ENCODE results near the gene IGSF3.

The IGSF3 gene

GRCh38 chr1:116667575-116668105, at the start of gene IGSF3:
Gene IGSF3, minus strand, starts transcription at chr1:116667733. Its CDS starts 1,407 bp downstream, at chr1:116666326.
- no peaks in the 10 kb centered on the region for H3K9me3 Mint-ChIP-seq
- H3K36me3 Mint-ChIP-seq: no peaks in the 10 kb centered on the region
- H3K4me1 Mint-ChIP-seq: peaks cover 4% of the 10 kb centered on the region
- H3K27ac Mint-ChIP-seq: no peak within 1 kb of the TSS
- ATAC-seq (peak; percentile 85), DNase-seq (ENCODE audit: low spot score in 2 of 2) (peak; percentile 29 to 52)
- H3K4me3 Mint-ChIP-seq: peak within 1 kb of the TSS; percentile 58

GRCh38 chr1:116717318-116717717, 49.8 kb upstream of the IGSF3 start:
- Mint-ChIP-seq H3K27ac (no peak overlapping the region), H3K9me3 (no peaks in the 10 kb centered on the region), H3K36me3 (no peaks in the 10 kb centered on the region), H3K4me3 (no peak overlapping the region), H3K4me1 (peaks cover 5% of the 10 kb centered on the region)
- no peak for DNase-seq (ENCODE audit: low spot score in 2 of 2)
- ATAC-seq: no peak

DNA sequence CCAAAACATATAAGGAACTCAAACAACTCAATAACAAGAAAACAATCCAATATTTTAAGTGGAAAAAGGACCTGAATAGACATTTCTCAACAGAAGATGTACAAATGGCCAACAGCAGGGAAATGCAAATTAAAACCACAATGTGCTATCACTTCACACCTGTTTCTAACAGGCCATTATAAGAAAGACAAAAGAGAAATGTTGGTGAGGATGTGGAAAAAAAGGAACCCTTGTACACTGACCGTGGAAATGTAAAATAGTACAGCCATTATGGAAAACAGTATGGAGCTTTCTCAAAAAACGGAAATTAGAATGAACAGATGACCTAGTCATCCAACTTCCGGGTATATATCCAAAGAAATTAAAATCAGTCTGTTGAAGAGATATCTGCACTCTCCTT, 48.9 kb upstream of the IGSF3 start:
- no peak overlapping the region for H3K27ac Mint-ChIP-seq
- no peaks in the 10 kb centered on the region for H3K36me3 Mint-ChIP-seq
- no peaks in the 10 kb centered on the region for H3K9me3 Mint-ChIP-seq
- no peak for DNase-seq (ENCODE audit: low spot score in 2 of 2)
- no peak overlapping the region for H3K4me3 Mint-ChIP-seq
- no peak for ATAC-seq
- peaks cover 9% of the 10 kb centered on the region for H3K4me1 Mint-ChIP-seq

DNA sequence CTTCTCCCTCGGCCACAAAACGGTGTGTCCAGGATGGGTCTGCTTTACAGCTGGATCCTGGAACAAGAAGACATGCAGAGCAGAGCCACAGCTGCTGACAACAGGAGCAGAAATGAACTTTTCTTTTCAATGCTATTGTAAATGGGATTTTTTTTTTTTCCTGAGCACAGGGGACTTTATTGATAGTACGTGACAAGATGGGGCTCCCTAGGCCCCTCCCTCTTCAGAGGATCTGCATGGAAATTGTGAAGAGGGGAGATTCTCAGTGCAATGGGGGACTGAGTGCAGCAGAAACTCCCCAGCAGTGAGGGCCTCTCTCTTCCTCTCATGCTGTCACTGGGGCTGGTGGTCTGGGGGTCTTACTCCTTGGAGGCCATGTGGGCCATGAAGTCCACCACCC, 45.9 kb upstream of the IGSF3 start:
- DNase-seq (ENCODE audit: low spot score in 2 of 2) (no peak), ATAC-seq (no peak)
- Mint-ChIP-seq H3K9me3 (no peaks in the 10 kb centered on the region), H3K4me1 (peaks cover 9% of the 10 kb centered on the region), H3K36me3 (no peaks in the 10 kb centered on the region), H3K4me3 (no peak overlapping the region), H3K27ac (no peak overlapping the region)

- ATAC-seq (no peak), DNase-seq (ENCODE audit: low spot score in 2 of 2) (no peak)
- Mint-ChIP-seq H3K27ac (no peak overlapping the region), H3K4me1 (peaks cover 9% of the 10 kb centered on the region), H3K36me3 (no peaks in the 10 kb centered on the region), H3K4me3 (no peak overlapping the region), H3K9me3 (no peaks in the 10 kb centered on the region)
Measured at GRCh38 chr1:116712510-116712909, 45.0 kb upstream of the IGSF3 start.

DNA sequence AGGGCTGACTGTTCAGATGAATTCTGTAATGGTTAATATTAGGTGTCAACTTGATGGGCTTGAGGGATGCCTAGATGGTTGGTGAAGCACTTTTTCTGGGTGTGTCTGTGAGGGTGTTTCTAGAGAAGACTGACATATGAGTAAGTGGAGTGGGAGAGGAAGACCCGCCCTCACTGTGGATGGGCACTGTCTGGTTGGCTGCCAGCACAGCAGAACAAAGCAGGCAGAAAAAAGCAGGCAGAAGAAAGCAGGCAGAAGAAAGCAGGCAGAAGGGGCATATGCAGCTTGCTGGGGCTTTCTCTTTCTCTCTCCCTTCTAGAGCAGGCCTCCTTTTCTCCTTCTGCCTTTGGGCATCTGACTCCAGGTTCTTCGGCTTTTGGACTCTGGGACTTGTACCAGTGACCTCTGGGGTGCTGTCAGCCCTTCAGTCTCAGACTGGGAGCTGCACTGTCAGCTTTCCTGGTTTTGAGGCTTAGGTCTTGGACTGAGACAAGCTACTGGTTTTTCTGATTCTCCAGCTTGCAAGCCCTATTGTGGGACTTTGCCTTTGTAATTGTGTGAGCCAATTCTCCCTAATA, 43.8 kb upstream of the IGSF3 start:
- Mint-ChIP-seq H3K9me3 (no peaks in the 10 kb centered on the region), H3K27ac (peak overlapping the region; percentile 1), H3K4me1 (peaks cover 9% of the 10 kb centered on the region), H3K36me3 (no peaks in the 10 kb centered on the region), H3K4me3 (no peak overlapping the region)
- peak; percentile 76 for ATAC-seq
- no peak for DNase-seq (ENCODE audit: low spot score in 2 of 2)

DNA sequence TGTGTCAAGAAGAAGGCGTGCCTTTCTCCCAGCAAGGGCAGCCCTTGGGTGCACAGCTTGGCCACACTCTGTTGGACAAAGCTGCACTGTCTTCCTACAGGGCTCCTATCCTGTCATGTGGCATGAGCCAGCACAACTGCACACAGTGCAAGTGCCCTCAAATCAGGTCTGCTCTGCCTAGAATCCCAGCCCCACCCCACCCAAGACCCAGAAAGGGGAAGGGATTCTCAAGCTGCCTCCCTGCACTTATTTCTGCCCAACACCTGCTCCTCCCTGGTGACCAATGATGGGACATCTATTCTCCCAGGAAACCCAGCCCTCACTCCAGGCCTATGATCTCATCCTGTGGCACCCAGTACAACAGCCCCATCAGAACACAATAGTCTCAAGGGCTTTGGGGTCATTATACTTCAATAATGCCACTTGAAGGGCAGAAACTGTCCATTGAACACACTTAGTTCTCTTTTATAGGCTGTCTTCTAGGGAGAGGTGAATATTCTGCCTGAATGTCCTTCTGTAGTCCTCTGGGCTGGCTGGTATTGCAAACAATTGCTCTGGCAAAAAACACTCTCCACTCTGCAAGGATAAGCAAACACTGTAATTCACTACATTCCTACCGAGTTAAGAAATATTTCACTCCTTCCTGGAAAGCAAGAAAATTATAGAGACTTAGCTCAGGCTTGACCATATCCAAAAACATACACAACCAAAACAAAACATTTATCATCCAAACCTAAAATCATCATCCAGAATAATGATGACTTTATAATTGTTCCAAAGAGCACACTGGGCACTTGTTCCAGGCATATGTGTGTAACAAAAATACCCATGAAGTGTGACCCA, 43.1 kb upstream of the IGSF3 start:
- Mint-ChIP-seq H3K27ac (peak overlapping the region; percentile 1), H3K9me3 (no peaks in the 10 kb centered on the region), H3K4me3 (no peak overlapping the region), H3K4me1 (peaks cover 9% of the 10 kb centered on the region), H3K36me3 (no peaks in the 10 kb centered on the region)
- no peak for ATAC-seq
- no peak for DNase-seq (ENCODE audit: low spot score in 2 of 2)

DNA sequence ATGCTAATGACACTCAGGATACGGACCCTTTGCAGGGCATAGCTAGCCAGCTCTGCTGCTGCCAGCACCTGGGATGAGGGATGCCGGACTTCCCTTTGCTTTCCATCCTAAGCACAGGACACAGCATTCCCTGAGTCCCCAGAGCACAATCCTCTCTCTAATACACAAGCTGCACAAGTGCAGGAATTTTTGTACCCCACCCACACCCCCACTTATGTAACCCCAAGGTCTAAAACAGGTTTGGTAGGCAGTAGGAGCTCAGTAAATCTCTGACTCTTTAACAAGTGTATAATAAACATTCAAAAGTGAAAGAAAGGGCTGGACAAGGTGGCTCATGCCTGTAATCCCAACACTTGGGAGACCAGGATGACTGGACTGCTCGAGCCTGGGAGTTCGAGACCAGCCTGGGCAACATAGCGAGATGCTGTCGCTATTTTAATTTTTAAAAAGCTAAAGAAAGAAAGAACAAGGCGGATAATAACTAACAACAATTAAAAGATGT, 42.2 kb upstream of the IGSF3 start:
- Mint-ChIP-seq H3K9me3 (no peaks in the 10 kb centered on the region), H3K4me1 (peaks cover 9% of the 10 kb centered on the region), H3K27ac (no peak overlapping the region), H3K36me3 (no peaks in the 10 kb centered on the region), H3K4me3 (no peak overlapping the region)
- ATAC-seq (no peak), DNase-seq (ENCODE audit: low spot score in 2 of 2) (no peak)

DNA sequence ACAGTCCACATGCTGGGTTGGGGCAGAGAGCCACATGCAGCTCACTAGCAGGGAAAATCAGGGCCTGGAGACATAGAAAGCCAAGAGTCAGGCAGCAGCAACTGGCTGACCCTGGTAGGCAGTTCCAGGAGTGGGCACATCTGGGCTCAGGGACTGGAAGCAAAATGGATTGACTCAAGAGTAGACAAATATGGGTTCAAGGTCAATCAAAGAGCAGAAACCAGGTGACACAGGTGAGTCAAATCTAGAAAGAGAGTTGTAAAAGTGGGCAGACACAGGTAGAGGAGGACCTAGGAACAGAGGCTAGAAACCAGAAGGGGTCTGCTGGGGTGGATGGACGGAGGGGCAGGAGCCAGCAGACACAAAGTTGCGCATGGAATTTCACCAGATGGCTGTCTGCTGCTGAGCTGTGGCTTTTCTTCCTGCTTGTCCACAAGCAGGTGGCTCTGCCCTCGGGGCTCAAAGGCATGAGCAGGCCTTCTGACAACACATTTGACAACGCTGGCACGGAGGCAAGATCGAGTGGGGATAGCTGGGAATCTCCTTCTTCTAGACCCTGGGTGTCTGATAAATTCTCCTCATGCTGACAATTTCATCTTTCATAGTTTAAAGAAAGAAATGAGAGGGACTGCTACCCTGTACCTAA, 40.8 kb upstream of the IGSF3 start:
- Mint-ChIP-seq H3K36me3 (no peaks in the 10 kb centered on the region), H3K4me3 (no peak overlapping the region), H3K27ac (no peak overlapping the region), H3K4me1 (peaks cover 9% of the 10 kb centered on the region), H3K9me3 (peaks cover 2% of the 10 kb centered on the region)
- DNase-seq (ENCODE audit: low spot score in 2 of 2) (no peak), ATAC-seq (no peak)

- no peaks in the 10 kb centered on the region for H3K4me1 Mint-ChIP-seq
- no peaks in the 10 kb centered on the region for H3K36me3 Mint-ChIP-seq
- no peak for DNase-seq (ENCODE audit: low spot score in 2 of 2)
- no peak overlapping the region for H3K27ac Mint-ChIP-seq
- no peak for ATAC-seq
- no peak overlapping the region for H3K4me3 Mint-ChIP-seq
- H3K9me3 Mint-ChIP-seq: peaks cover 2% of the 10 kb centered on the region
Measured at GRCh38 chr1:116706841-116707240, 39.3 kb upstream of the IGSF3 start.

GRCh38 chr1:116706123-116706522, 38.6 kb upstream of the IGSF3 start:
- no peak overlapping the region for H3K4me3 Mint-ChIP-seq
- ATAC-seq (no peak), DNase-seq (ENCODE audit: low spot score in 2 of 2) (no peak)
- H3K4me1 Mint-ChIP-seq: no peaks in the 10 kb centered on the region
- no peaks in the 10 kb centered on the region for H3K36me3 Mint-ChIP-seq
- H3K27ac Mint-ChIP-seq: no peak overlapping the region
- peaks cover 2% of the 10 kb centered on the region for H3K9me3 Mint-ChIP-seq

GRCh38 chr1:116704278-116704677, 36.7 kb upstream of the IGSF3 start:
- Mint-ChIP-seq H3K27ac (no peak overlapping the region), H3K9me3 (peaks cover 2% of the 10 kb centered on the region), H3K4me1 (no peaks in the 10 kb centered on the region), H3K36me3 (no peaks in the 10 kb centered on the region), H3K4me3 (no peak overlapping the region)
- DNase-seq (ENCODE audit: low spot score in 2 of 2) (no peak), ATAC-seq (no peak)

DNA sequence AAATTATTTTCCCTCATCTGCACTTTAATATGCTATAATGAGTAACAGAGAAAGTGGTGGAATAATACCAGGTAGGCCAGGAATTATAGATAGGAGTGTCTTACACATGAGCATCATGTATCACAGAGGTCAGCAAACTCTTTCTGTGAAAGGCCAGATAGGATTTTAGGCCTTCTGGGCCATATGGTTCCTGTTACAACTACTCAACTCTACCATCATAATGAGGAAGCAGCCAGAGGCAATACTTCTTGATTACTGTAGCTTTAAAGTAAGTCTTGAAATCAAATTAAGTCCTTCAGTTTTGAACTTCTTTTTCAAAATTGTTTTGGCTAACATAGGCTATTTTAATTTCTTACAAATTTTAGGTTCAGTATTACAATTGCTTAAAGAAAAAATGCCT, 32.1 kb upstream of the IGSF3 start:
- H3K27ac Mint-ChIP-seq: no peak overlapping the region
- no peak for DNase-seq (ENCODE audit: low spot score in 2 of 2)
- peaks cover 2% of the 10 kb centered on the region for H3K9me3 Mint-ChIP-seq
- H3K4me3 Mint-ChIP-seq: no peak overlapping the region
- ATAC-seq: no peak
- H3K36me3 Mint-ChIP-seq: no peaks in the 10 kb centered on the region
- no peaks in the 10 kb centered on the region for H3K4me1 Mint-ChIP-seq

- ATAC-seq (no peak), DNase-seq (ENCODE audit: low spot score in 2 of 2) (no peak)
- no peaks in the 10 kb centered on the region for H3K9me3 Mint-ChIP-seq
- H3K36me3 Mint-ChIP-seq: no peaks in the 10 kb centered on the region
- no peak overlapping the region for H3K4me3 Mint-ChIP-seq
- no peaks in the 10 kb centered on the region for H3K4me1 Mint-ChIP-seq
- no peak overlapping the region for H3K27ac Mint-ChIP-seq
Measured at GRCh38 chr1:116698244-116698595, 30.7 kb upstream of the IGSF3 start.

DNA sequence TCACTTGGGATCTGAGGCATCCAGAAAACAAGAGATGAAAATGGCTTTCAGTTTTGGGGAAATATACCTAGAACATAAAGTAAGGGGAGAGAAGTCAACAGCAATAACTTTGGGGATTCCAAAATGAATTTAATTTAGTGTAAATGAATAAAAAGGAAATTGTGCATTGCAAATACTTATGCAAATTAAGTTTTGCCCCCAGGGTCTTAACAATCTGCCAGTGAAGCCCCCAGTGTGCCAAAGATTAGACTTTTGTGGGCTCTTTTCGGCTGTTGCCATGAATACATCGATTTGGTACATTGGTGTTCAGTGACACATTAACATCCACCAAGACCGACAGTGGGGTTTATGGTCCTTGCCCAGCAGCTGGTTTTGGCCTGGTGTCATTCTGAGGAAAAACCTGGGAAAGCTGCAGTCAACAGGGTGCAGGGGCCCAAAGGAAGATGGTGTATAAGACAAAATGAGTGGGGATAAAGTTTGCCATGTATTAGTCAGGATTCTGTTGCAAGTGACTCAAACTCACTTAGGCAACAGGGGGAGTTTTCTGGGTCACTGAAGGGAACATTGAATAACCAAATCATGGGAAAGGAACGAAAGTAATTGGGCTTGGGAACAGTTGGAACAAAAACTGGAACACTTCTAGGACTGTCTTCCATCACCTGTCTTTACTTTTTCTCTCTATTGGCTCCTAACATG, 30.2 kb upstream of the IGSF3 start:
- no peak overlapping the region for H3K27ac Mint-ChIP-seq
- no peaks in the 10 kb centered on the region for H3K36me3 Mint-ChIP-seq
- ATAC-seq (no peak), DNase-seq (ENCODE audit: low spot score in 2 of 2) (no peak)
- H3K4me1 Mint-ChIP-seq: no peaks in the 10 kb centered on the region
- H3K4me3 Mint-ChIP-seq: no peak overlapping the region
- H3K9me3 Mint-ChIP-seq: no peaks in the 10 kb centered on the region

Measured in stimulated activated effector memory CD8-positive, alpha-beta T cell treated with anti-CD3 and anti-CD28 coated beads, Interleukin-12 subunit alpha, Interleukin-12 subunit beta, amount 100 ng/mL, for 72 hours (primary cell).